ENCODE measurements around the gene NPBWR2.
A peak's percentile ranks its signal among the peaks of the same experiment; 100 is the strongest.

NPBWR2 gene

GRCh38 chr20:64083804-64084684 lies 23.3 kb downstream of the NPBWR2 start, which contains the start of gene LKAAEAR1:
LKAAEAR1 (minus strand) TSS chr20:64084398; CDS start chr20:64084219, 179 bp downstream.
- no peak for DNase-seq

- DNase-seq = peak in 4 of 5 experiments; percentile 44 to 78 (median 56)
Observed at GRCh38 chr20:64083378-64083803, 24.0 kb downstream of the NPBWR2 start.

- no peak for DNase-seq
Observed at GRCh38 chr20:64082820-64083377, 24.5 kb downstream of the NPBWR2 start.

GRCh38 chr20:64082126-64082731 lies 25.1 kb downstream of the NPBWR2 start:
- no peak for DNase-seq

GRCh38 chr20:64081624-64081964 lies 25.8 kb downstream of the NPBWR2 start:
- no peak for DNase-seq

GRCh38 chr20:64080813-64081623 lies 26.3 kb downstream of the NPBWR2 start:
- DNase-seq = no peak

- DNase-seq = peak in 3 of 5 experiments; percentile 30 to 69 (median 40)
Observed at GRCh38 chr20:64080013-64080812, 27.2 kb downstream of the NPBWR2 start, which contains the start of gene OPRL1. OPRL1 (plus strand) TSS chr20:64080082; CDS start chr20:64092721, 12,639 bp downstream.

- peak; percentile 43 to 81 (median 60) for DNase-seq
Observed at GRCh38 chr20:64079273-64080012, 27.9 kb downstream of the NPBWR2 start, which contains the start of gene RGS19. RGS19 (minus strand) TSS chr20:64079518; CDS start chr20:64076886, 2,632 bp downstream.

GRCh38 chr20:64078934-64079272 lies 28.5 kb downstream of the NPBWR2 start:
- no peak for DNase-seq

- peak in 4 of 5 experiments; percentile 38 to 89 (median 62) for DNase-seq
Observed at GRCh38 chr20:64077876-64078551, 29.4 kb downstream of the NPBWR2 start.

GRCh38 chr20:64077541-64077875 lies 29.9 kb downstream of the NPBWR2 start:
- DNase-seq = no peak

GRCh38 chr20:64077094-64077493 lies 30.3 kb downstream of the NPBWR2 start:
- DNase-seq = peak in 1 of 5 experiments; percentile 48

GRCh38 chr20:64076061-64076997 lies 31.0 kb downstream of the NPBWR2 start:
- no peak for DNase-seq

- DNase-seq = no peak
Observed at GRCh38 chr20:64075556-64075955, 31.8 kb downstream of the NPBWR2 start.

GRCh38 chr20:64074963-64075362 lies 32.4 kb downstream of the NPBWR2 start:
- DNase-seq = no peak

- no peak for DNase-seq
Observed at GRCh38 chr20:64074184-64074789, 33.1 kb downstream of the NPBWR2 start.

GRCh38 chr20:64073476-64074183 lies 33.7 kb downstream of the NPBWR2 start:
- DNase-seq = no peak

GRCh38 chr20:64072498-64073063 lies 34.8 kb downstream of the NPBWR2 start:
- DNase-seq = no peak

All from T-helper 2 cell (primary cell).